ENCODE results near the gene KCTD11. TPM values are rescaled to one million over a fixed set of nuclear protein-coding genes. Genes with fewer than 3 reads are reported as not detected.
"Not testable (repeated sequence)": the region's sequence is repeated elsewhere in the genome, so short reads cannot be mapped to it uniquely, and the experiment has no call there.

The KCTD11 gene
- total RNA-seq, 1 experiment from 2014 or later = 11.0 TPM

DNA sequence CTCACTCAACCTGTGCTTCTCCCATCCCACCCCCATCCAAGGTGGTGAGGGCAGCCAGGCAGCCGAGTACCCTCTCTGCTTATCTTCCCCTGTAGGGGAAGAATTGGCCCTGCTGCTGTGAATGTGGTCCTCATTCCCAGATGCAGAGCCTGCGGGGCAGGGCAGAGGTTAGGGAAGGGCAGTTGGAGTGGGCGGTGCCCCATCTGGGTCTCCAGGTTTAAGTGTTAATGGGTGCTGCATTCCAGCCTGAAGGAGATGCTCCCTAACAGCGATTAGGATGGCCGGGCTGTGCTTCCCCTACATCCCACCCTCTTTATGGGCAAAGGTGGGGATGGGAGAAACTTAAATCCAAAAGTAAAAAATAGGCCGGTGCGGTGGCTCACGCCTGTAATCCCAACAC, 15.1 kb downstream of the KCTD11 start:
- no peak overlapping the region for H3K4me3 ChIP-seq (ENCODE audit: low read depth in 2 of 2, low read length in 2 of 2)
- ChIA-PET POLR2A (no interaction called here), CTCF (interaction anchor here (0.7 kb wide), 1 partner anchor 56 kb away, joined by 4 read pairs; no protein-coding TSS in a partner anchor)
- no TSS peak for BruUV-seq (replicated peaks)
- H3K27ac ChIP-seq (ENCODE audit: low read length) = no peak overlapping the region
- TF ChIP-seq POLR2AphosphoS5 (IDR thresholded peaks at IDR 0.05; ENCODE audit: low read depth, low read length) (no peak), TCF7L2 (IDR thresholded peaks at IDR 0.05; ENCODE audit: low read depth, low read length) (no peak), SIN3A (IDR thresholded peaks at IDR 0.05; ENCODE audit: borderline replicate concordance, insufficient read depth, low read depth, low read length) (no peak)
- TF ChIP-seq, protein P1, sequence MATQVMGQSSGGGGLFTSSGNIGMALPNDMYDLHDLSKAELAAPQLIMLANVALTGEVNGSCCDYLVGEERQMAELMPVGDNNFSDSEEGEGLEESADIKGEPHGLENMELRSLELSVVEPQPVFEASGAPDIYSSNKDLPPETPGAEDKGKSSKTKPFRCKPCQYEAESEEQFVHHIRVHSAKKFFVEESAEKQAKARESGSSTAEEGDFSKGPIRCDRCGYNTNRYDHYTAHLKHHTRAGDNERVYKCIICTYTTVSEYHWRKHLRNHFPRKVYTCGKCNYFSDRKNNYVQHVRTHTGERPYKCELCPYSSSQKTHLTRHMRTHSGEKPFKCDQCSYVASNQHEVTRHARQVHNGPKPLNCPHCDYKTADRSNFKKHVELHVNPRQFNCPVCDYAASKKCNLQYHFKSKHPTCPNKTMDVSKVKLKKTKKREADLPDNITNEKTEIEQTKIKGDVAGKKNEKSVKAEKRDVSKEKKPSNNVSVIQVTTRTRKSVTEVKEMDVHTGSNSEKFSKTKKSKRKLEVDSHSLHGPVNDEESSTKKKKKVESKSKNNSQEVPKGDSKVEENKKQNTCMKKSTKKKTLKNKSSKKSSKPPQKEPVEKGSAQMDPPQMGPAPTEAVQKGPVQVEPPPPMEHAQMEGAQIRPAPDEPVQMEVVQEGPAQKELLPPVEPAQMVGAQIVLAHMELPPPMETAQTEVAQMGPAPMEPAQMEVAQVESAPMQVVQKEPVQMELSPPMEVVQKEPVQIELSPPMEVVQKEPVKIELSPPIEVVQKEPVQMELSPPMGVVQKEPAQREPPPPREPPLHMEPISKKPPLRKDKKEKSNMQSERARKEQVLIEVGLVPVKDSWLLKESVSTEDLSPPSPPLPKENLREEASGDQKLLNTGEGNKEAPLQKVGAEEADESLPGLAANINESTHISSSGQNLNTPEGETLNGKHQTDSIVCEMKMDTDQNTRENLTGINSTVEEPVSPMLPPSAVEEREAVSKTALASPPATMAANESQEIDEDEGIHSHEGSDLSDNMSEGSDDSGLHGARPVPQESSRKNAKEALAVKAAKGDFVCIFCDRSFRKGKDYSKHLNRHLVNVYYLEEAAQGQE (IDR thresholded peaks at IDR 0.05; ENCODE audit: insufficient read depth in 1 of 2, low read depth in 2 of 2, low read length in 1 of 2) = no peak
- TF ChIP-seq, protein P2, sequence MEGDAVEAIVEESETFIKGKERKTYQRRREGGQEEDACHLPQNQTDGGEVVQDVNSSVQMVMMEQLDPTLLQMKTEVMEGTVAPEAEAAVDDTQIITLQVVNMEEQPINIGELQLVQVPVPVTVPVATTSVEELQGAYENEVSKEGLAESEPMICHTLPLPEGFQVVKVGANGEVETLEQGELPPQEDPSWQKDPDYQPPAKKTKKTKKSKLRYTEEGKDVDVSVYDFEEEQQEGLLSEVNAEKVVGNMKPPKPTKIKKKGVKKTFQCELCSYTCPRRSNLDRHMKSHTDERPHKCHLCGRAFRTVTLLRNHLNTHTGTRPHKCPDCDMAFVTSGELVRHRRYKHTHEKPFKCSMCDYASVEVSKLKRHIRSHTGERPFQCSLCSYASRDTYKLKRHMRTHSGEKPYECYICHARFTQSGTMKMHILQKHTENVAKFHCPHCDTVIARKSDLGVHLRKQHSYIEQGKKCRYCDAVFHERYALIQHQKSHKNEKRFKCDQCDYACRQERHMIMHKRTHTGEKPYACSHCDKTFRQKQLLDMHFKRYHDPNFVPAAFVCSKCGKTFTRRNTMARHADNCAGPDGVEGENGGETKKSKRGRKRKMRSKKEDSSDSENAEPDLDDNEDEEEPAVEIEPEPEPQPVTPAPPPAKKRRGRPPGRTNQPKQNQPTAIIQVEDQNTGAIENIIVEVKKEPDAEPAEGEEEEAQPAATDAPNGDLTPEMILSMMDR (IDR thresholded peaks at IDR 0.05) = no peak
- H3K36me3 ChIP-seq (ENCODE audit: control insufficient read depth, insufficient read depth, low read length) = no peaks in the 10 kb centered on the region
- H3K9me3 ChIP-seq (ENCODE audit: control insufficient read depth, insufficient read depth, low read depth, low read length) = no peaks in the 10 kb centered on the region
- no peaks in the 10 kb centered on the region for H3K27me3 ChIP-seq (ENCODE audit: control insufficient read depth, insufficient read depth, low read length)
- no peaks in the 10 kb centered on the region for H3K4me1 ChIP-seq (ENCODE audit: control insufficient read depth, insufficient read depth, low read length)
- intact Hi-C loops (cut with micrococcal nuclease; ENCODE audit: unreplicated experiment) (no loop called here), in situ Hi-C loops (cut with HindIII; ENCODE audit: low pct_unique_long_range_greater_than_20kb, low sequenced_read_pairs) (no loop called here)
- no peak for DNase-seq (ENCODE audit: low read depth, low spot score)
- ATAC-seq = no peak

DNA sequence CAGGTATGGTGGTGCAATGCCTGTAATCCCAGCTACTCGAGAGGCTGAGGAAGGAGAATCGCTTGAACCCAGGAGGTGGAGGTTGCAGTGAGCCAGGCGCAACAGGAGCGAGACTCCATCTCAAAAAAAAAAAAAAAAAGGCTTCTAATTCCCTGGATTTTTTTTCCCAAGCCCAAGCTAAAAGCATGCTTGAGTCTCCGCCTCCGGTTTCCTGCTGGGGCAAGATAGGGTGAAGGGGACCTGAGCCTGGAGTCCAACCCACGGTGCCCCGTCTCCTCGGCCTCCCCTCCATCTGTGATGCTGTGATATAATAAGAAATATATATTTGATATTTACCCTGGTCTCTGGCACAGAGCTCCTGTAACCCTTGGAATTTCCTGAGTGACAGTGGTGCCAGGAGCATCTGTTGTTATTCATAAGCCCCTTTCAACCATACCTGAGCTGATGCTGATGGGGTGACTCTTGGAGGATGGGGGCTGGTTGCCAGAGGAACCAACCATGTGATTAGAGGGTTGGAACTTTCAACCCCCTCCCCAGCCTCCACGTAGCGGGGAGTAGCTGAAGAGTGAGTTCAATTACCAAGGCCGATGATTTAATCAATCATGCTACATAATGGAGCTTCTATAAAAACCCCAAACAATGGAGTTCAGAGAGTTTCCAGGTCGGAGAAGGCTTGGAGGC, 16.1 kb downstream of the KCTD11 start:
- ChIA-PET POLR2A (no interaction called here), CTCF (interaction anchor here (0.5 to 0.8 kb wide), 3 partner anchors 25 to 108 kb away, joined by 4 to 8 read pairs (median 5); no protein-coding TSS in a partner anchor)
- Histone ChIP-seq H3K36me3 (ENCODE audit: control insufficient read depth, insufficient read depth, low read length) (no peaks in the 10 kb centered on the region), H3K4me1 (ENCODE audit: control insufficient read depth, insufficient read depth, low read length) (no peaks in the 10 kb centered on the region), H3K4me3 (ENCODE audit: low read depth in 2 of 2, low read length in 2 of 2) (no peak overlapping the region), H3K27ac (ENCODE audit: low read length) (no peak overlapping the region), H3K27me3 (ENCODE audit: control insufficient read depth, insufficient read depth, low read length) (no peaks in the 10 kb centered on the region), H3K9me3 (ENCODE audit: control insufficient read depth, insufficient read depth, low read depth, low read length) (no peaks in the 10 kb centered on the region)
- intact Hi-C loops (cut with micrococcal nuclease; ENCODE audit: unreplicated experiment) = no loop called here
- DNase-seq (ENCODE audit: low read depth, low spot score) (no peak), ATAC-seq (no peak)
- TF ChIP-seq, protein P1 (IDR thresholded peaks at IDR 0.05; ENCODE audit: insufficient read depth in 1 of 2, low read depth in 2 of 2, low read length in 1 of 2) = no peak
- no peak for TF ChIP-seq POLR2AphosphoS5 (IDR thresholded peaks at IDR 0.05; ENCODE audit: low read depth, low read length)
- in situ Hi-C loops (cut with HindIII; ENCODE audit: low pct_unique_long_range_greater_than_20kb, low sequenced_read_pairs) = no loop called here
- BruUV-seq (replicated peaks) = no TSS peak

DNA sequence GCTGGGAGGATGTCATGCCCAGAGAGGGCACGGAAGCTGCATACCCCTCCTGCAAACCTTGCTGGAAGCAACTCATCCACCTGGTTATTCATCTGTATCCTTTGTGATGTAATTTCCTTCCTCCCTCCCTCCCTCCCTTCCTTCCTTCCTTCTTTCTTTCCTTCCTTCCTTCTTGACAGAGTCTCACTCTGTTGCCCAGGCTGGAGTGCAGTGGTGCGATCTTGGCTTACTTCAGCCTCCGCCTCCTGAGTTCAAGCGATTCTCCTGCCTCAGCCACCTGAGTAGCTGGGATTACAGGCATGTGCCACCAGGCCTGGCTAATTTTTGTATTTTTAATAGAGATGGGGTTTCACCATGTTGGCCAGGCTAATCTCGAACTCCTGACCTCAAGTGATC, 16.6 kb downstream of the KCTD11 start:
- DNase-seq (ENCODE audit: low read depth, low spot score); BruUV-seq (replicated peaks); in situ Hi-C loops (cut with HindIII; ENCODE audit: low pct_unique_long_range_greater_than_20kb, low sequenced_read_pairs); H3K4me1 ChIP-seq (ENCODE audit: control insufficient read depth, insufficient read depth, low read length); H3K27me3 ChIP-seq (ENCODE audit: control insufficient read depth, insufficient read depth, low read length); H3K9me3 ChIP-seq (ENCODE audit: control insufficient read depth, insufficient read depth, low read depth, low read length); H3K36me3 ChIP-seq (ENCODE audit: control insufficient read depth, insufficient read depth, low read length); POLR2A ChIA-PET; intact Hi-C loops (cut with micrococcal nuclease; ENCODE audit: unreplicated experiment); ATAC-seq; H3K27ac ChIP-seq (ENCODE audit: low read length); H3K4me3 ChIP-seq (ENCODE audit: low read depth in 2 of 2, low read length in 2 of 2): not testable (repeated sequence)
- CTCF ChIA-PET = interaction anchor here (0.8 kb wide), 1 partner anchor 107 kb away, joined by 4 read pairs; no protein-coding TSS in a partner anchor
